Activated CD4-positive, CD25-positive, alpha-beta regulatory T cell (primary cell): ENCODE results near the gene BANF2.
"Not testable (repeated sequence)": the region's sequence is repeated elsewhere in the genome, so short reads cannot be mapped to it uniquely, and the experiment has no call there.

Experiments used
- DNase-seq, 4 experiments: peaks; one replicate each; lab custom pipeline; 2025; lab: John Stamatoyannopoulos, UW

The BANF2 gene

DNA sequence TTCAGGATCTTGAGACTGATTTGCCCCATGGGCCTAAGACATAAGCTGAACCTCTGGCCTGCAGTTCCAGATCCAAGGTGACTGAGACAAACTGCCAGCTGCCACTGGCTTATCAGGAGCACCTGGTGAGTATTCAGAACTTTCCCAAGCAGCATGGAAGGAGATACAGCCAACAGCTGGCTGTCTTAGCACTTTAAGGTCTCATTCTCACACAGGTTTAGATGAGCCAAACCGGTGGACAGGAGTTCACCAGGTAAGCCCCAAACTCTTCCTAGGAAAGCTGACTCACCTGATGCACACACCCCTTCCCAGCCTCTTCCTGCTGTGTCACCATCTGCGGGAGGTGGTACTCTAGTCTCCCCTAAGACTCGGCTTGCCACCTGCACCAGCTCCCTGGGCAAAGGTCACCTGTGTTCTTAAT is at the start of gene BANF2:
Gene BANF2 (plus strand): TSS at position 36 of the 421 bp plus-strand sequence. CDS start 25,060 bp downstream, outside the sequence.
- no peak for DNase-seq

GRCh38 chr20:17650301-17651128 is 49.3 kb upstream of the BANF2 start:
- no peak for DNase-seq

DNA sequence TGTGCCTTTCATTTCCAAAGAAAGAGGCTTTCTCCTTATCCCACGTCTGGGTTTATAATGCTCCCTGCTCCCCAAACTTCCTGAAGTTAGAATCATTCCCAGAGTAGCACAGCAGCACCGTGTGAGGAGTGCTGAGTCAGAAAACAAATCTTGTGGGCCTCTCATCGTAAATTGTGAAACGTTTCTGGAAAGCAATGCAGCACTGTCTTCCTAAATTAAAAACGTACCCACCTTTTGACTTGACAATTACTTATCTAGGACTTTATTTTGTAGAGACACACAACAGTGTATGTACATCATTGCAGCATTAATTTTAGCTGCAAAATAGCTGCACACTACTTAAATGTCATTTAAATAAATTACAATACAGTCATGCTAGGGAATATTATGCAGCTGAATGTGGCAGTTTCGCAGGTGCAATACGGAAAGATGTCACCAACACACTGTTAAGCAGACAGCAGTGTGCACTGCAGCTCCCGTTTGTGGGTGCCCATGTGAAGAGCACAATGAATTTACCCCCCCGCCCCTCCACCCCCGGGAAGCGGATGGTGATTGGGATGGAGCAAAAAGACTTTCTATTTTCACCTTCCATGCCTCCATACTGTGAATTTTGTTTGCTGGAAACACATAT is 48.5 kb upstream of the BANF2 start:
- DNase-seq = no peak

- no peak for DNase-seq
These were observed 47.9 kb upstream of the BANF2 start for GRCh38 chr20:17651760-17652388.

DNA sequence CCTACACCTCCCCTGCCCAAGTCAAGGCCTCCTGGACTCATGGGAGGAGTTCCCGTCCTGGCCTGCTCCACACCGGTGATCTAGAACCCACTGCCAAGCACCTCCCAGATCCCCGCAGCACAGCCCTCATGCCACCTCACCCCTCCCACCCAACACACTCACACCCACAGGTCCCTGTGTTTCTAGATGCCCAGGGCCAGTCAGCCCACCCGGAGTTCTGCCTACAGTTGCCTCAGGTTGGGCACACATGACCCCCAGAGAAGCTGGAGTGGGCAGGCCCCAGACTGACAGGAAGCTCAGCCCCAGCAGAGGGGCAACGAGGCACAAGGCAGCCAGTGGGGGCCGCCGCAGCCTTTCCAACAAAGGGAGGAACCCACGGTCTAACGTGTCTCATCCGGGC is 47.4 kb upstream of the BANF2 start:
- no peak for DNase-seq

- no peak for DNase-seq
These were observed 45.7 kb upstream of the BANF2 start for GRCh38 chr20:17653835-17654648.

DNA sequence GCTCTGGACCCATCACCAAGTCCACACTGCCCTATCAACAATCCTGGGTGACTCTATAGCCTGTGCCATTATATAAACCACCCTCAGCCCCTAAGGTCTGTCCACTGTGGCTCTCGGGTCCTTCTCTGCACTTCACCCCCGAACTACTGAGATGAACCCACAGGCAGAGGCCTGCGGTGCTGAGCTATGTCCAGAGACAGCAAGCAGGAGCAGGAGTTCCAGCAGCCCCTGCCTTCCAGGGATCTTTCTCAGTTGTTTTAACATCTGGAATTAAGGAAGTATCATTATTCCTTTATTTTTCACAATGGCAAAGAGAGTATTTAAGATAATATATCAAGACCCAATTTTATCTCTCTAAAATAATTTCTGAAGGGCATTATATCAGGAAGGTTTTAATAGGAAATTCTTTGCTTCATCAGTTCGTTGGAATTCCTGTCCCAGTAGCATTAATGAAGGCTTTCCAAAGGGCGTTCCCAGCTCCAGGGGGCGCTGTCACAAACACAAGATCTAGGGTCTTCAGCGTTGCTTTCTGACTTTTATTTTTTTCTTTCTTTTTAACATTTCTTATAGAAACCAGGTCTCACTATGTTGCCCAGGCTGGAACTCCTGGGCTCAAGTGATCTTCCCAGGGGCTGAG is 45.0 kb upstream of the BANF2 start:
- DNase-seq = no peak

DNA sequence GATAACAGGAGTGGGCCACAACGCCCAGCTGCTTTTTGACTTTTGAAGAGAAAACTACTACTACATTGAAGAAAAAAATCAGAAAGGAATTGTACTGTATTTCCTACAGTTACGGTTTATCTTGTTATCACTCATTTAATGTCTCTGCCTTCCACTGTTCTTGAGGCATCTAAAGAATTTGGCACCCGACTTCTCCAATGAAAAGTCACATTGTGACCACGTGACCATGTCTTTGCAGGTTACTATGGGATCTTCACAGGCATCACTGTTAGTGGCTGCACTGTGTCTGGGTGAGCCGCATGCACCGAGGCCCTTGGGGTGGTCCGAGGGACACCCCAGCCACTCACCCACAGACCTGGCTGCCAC is 44.5 kb upstream of the BANF2 start:
- no peak for DNase-seq

DNA sequence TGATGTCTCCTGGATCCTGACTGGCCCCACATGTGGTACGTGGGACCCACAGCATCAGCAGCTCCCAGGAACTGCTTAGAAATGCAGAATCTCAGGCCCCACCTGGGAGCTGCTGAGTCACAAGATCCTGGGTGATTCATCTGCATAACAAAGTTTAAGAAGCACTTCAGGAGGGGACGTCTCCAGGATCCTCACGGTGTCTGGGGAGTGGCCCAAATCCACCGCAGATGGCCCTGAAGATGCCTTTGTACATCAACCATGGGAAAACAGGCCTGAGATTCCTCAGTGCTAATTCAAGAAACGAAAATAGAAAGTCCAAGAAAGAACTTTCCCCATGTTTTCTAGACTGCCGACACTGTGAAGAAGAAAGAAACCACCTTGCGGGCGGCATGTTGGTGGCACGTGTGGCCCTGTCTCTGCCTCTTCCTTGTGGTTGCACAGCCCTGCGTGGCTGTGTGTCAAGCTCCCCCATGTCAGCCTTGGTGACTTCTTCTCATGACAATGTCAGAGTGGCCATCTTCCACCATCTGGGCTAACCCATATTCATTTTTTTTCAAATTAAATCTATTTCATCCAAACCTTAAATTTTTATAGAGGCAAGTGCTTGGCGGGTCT is 43.8 kb upstream of the BANF2 start:
- DNase-seq = no peak

DNA sequence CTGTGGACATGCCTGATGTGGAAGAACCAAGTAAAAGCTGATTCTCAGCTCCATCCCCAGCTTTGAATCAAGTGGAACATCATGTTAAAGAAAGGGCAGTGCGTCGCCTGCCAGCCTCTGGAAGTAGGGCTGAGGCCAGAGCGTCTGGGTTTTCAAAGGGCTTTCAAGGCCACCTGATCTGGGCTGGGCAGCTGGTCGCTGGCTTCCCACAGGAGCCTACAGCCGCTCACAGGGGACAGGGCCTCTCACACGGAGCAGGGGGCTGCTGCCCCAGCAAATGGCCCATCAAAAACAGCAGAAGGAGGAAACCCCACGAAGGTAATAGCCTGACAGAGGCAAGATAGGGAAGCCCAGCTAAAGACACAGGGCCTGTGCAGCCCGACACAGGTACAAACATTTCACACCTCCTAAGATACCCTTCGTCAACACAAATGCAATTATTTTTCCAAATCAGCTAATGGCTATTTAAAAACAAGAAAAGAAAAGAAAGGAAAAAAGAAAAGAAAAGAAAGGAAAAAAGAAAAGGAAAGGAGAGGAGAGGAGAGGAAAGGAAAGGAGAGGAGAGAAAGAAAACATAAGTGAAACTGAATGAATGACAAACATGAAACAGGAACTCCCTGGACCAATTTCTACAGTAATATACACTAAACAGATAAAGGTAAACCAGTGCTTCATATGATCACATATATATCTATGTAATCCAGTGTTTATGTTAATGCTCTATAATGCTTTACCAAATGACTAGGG is 42.5 kb upstream of the BANF2 start:
- DNase-seq = no peak

DNA sequence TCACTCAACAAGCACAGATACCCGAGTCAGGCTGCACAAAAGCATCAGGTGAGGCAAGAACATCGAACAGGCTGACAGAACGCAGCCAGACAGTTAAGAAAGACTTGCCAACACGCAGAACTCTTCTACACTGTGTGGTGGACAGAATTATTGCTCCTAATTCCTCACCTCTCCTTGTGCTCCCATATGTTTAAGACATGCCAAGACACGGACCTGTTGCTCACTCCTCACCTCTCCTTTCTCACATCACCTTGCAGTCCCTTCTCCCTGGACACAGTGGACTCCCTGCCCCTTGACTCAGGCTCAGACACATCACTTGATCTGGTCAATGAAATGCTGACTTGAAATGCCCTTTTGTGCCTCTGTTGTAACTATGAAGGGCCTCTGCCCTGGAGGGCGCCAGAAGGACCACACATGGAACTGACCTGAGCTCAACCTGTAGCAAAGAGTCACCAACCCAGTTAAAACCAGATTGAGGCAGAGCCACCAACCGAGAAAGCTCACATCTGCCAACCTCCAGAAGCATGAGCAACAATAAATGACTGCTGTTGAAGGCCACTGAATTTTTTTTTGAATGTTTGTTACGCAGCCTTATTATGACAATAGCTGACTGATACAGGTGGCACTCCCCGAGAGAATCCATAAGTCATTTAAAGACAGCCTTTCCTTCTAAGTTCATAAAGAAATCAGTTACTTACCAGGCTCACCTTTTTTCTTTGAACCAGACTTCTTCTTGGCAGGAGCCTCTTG is 41.7 kb upstream of the BANF2 start:
- DNase-seq = no peak

DNA sequence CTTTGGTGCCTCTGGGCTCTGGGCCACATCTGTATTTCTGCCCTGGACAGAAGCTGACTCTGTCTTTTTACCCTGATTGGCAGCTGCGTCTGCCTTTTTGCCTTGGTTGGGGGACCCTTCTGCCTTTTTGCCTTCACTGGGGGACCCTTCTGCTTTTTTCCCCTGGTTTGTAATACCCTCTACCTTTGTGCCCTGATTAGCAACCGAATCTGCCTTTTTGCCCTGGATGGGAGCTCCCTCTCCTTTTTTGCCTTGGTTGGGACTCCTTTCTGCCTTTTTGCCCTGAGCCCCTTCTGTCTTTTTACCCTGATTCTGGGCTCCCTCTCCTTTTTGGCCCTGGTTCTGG is 41.1 kb upstream of the BANF2 start:
- no peak for DNase-seq

DNA sequence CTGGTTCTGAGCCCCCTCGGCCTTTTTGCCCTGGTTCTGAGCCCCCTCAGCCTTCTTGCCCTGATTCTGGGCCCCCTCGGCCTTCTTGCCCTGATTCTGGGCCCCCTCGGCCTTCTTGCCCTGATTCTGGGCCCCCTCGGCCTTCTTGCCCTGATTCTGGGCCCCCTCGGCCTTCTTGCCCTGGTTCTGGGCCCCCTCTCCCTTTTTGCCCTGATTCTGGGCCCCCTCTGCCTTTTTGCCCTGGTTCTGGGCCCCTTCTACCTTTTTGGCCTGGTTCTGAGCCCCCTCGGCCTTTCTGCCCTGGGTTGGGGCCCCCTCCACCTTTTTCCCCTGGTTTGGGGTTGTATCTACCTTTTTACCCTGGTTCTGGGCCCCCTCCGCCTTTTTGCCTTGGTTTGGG is 40.4 kb upstream of the BANF2 start:
- not testable (repeated sequence) for DNase-seq

- DNase-seq = no peak
These were observed 40.0 kb upstream of the BANF2 start for GRCh38 chr20:17659801-17660200.

DNA sequence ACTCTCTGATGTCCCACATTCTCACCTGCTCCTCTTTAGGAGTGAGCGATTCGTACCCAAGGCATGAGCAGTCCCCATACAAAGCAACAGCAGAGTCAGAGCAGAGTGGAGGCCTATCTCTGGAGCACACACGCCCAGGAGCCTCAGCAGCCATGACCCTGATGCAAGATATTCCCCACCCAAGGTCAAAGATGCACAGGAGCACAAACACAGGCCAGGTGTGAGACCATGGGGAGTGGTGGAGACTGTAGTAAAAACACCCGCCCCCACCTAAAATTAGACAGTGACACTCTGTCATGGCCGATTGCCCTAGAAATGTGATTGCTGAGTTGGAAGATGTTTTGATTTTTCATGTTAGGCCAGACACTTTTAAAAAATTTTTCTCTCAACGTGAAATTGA is 39.1 kb upstream of the BANF2 start:
- no peak for DNase-seq

DNA sequence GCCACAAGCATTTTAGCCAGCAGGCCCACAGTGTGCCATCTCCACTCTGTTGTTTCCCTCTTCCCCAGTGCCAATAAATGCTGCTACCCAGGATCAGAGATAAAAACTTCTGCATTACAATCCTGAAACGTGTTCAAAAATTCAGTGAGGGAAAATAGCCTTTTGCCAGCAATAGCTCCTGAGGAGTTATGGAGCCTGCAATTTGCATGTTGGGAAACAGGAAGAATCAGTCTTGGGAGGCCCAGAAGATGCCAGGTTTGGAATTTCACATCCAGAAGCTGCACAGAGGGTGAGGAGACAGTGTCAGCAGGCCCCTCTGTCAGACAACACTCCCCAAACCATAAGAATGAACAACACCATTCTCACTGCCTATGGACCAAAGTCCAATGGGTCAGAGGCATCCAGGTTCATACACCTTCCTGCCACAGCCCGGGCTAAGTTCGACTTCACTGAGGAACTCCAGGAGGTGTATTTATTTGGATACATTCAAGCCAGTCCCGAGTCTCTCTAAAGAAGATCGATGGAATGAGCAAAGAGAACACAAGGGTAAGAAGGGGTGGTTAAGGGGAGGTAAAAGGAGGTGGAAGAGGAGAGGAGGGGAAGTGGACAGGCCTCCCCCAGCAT is 38.5 kb upstream of the BANF2 start:
- DNase-seq = no peak

DNA sequence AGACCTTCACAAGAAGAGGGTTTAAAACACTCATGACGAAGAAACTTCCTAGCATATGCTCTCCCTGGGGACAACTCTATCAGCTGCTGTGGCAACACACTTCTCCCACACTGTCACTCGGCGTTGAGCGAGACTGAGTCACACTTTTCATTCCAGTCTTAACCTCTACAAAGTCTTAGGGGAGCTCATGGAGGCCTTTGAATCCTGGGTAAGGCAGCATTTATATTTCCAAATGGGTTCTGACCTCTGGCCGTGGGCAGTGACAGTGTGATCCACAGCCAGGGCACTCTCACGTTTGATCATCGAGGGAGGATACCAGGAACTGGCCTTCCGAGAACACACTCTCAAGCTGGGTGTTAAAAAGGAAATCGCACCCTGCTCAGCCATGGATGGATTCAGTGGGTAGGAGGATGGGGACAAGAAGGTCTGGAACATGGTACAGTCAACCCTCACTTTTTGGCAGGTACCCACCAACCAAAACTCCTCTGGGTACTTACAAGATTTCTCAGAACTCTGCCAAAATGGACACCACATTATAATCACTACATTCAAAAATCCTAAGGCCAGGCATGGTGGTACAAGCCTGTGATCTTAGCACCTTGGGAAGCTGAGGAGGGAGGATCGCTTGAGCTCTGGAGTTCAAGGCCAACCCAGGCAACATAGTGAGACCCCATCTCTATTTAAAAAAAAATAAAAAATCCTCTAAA is 37.3 kb upstream of the BANF2 start:
- DNase-seq = no peak

- no peak for DNase-seq
These were observed 36.7 kb upstream of the BANF2 start for GRCh38 chr20:17663040-17663399.

DNA sequence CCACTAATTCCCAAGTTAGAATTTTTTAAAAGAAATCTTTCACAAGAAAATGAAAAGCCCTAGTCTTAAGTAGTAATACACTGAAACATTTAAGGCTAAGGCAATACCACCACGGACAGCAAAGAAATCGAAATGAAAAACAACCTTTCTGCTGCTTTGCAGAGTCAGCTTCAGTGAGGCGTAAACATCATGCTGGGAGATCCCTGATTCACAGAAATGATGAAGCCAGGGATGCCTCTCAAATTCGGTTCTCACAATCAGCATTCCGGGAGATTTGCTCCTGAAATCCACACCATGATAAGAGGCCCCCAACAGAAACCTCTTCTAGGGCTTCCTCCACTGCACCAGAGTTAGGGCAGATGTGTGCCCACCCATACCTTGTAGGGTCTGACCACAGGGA is 36.3 kb upstream of the BANF2 start:
- no peak for DNase-seq
